PC-9 (cell line): Measurements from ENCODE around the gene GDF7.

Experiments used
- EZH2 ChIP-seq: fragments of 200-600 bp; sonication (generic); IDR thresholded peaks from 2 replicates; pipeline ENCODE4 v1.8.0; 2017; ENCODE audit warnings: antibody characterized with exemption, low read depth
- TF ChIP-seq, protein P1 (sequence below): fragments of 200-600 bp; sonication (generic); conservative IDR thresholded peaks from 2 replicates; pipeline ENCODE4 v1.6.1; 2017; ENCODE audit warnings: mixed run types, antibody characterized with exemption, mild to moderate bottlenecking, moderate library complexity

DNA sequence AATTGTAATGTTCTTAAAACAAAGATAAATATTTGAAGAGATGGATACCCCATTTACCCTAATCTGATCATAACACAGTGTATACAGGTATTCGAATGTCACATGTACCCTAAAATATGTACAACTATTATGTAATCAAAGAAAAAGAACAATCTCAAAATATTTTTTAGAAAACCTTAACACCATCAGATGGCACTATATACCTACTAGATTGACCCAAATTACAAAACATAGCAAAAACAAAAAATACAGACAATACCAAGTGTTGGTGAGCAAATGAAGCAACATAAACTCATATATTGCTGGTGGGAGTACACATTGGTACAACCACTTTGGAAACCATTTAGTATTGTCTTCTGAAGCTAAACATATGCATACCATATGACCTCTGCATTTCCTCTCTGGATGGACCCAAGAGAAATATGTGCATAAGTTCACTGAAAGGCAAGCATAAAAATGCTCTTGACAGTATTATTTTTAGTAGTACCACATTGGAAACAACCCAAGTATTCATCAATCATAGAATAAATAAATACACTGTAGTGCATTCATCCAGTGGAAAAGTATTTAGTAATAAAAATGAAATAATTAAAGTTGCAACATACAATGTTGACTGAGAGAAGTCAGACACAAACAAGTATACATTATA is 55.8 kb downstream of the GDF7 start:
- TF ChIP-seq, protein P1, sequence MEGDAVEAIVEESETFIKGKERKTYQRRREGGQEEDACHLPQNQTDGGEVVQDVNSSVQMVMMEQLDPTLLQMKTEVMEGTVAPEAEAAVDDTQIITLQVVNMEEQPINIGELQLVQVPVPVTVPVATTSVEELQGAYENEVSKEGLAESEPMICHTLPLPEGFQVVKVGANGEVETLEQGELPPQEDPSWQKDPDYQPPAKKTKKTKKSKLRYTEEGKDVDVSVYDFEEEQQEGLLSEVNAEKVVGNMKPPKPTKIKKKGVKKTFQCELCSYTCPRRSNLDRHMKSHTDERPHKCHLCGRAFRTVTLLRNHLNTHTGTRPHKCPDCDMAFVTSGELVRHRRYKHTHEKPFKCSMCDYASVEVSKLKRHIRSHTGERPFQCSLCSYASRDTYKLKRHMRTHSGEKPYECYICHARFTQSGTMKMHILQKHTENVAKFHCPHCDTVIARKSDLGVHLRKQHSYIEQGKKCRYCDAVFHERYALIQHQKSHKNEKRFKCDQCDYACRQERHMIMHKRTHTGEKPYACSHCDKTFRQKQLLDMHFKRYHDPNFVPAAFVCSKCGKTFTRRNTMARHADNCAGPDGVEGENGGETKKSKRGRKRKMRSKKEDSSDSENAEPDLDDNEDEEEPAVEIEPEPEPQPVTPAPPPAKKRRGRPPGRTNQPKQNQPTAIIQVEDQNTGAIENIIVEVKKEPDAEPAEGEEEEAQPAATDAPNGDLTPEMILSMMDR = 0 out of 2 replicates have a peak, but pooled peaks have one; percentile 43
- no peak for TF ChIP-seq EZH2
